GM12872 (cell line): Measurements from ENCODE around the gene RNU1-3.

Experiments used
- TF ChIP-seq, protein P1 (sequence below): IDR thresholded peaks from 3 replicates; pipeline ENCODE4 v1.5.1; 2011; ENCODE audit warnings: low read depth, mild to moderate bottlenecking, low read length, moderate library complexity; ENCODE audit not compliant: insufficient read depth

RNU1-3 gene

DNA sequence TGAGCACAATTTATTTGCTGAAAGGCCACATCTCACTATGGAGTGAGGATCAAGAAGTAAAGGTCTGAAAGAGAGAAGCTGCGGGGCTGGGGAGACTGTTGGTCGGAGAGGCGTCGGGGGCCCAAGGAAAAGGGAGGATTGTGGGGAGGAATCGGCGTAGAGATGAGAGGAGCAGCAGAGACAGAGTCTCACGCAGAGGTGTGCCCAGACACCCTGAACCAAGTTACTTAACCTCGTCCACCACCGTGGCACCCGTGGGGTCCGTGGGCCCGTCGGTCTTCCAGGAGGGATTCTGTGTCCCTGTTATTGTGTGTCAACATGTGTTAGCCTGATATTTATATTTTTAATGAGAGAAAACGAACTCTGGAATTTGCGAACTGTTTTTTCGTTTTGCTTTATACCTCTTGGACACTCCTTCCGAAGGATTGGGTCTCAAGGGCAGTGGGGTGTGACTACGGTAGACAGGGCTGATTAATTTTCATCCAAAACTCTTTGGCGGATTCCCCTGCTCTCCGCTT is 49.6 kb downstream of the RNU1-3 start:
- TF ChIP-seq, protein P1, sequence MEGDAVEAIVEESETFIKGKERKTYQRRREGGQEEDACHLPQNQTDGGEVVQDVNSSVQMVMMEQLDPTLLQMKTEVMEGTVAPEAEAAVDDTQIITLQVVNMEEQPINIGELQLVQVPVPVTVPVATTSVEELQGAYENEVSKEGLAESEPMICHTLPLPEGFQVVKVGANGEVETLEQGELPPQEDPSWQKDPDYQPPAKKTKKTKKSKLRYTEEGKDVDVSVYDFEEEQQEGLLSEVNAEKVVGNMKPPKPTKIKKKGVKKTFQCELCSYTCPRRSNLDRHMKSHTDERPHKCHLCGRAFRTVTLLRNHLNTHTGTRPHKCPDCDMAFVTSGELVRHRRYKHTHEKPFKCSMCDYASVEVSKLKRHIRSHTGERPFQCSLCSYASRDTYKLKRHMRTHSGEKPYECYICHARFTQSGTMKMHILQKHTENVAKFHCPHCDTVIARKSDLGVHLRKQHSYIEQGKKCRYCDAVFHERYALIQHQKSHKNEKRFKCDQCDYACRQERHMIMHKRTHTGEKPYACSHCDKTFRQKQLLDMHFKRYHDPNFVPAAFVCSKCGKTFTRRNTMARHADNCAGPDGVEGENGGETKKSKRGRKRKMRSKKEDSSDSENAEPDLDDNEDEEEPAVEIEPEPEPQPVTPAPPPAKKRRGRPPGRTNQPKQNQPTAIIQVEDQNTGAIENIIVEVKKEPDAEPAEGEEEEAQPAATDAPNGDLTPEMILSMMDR, result no peak
